NCI-H1694 (cell line): Measurements from ENCODE around the gene CCDC124.

Source experiments
- DNase-seq: peaks from one replicate; lab custom pipeline; 2025; lab: John Stamatoyannopoulos, UW

CCDC124 gene

DNA sequence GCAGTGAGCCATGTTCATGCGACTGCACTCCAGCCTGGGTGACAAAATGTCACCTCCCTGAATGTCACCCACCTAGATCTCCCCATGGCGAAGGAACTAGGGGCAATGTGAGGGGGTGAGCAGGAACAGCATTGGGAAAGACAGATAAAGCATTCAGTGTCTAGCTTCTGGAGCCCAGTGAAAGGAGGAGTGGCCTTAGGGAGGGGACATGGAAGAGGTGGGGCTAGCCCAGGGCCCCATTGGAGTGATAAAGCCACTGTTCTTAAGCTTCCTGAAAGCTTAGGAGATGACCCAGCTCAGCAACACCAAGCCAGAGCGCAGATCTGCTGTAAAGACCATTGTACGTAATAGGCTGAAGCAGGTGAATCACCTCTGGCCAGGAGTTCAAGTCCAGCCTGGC lies 21.1 kb downstream of the CCDC124 start:
- DNase-seq = no peak

DNA sequence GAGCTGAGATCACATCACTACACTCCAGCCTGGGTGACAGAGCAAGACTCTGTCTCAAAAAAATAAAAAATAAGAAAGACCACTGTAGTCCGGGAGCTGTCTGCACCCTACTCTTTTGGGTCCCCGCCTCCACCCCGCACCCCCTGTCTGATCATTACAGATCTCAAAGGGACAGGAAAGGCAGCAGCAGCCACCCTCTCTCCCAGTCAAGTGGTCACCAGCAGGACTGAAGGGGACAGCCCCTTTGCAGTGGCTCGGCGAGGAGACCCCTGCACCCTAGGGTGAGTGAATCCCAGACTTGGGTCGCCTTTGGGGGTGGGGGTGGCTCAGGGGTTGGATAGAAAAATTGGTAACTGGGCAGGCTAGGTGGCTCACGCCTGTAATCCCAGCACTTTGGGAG lies 21.6 kb downstream of the CCDC124 start:
- no peak for DNase-seq

DNA sequence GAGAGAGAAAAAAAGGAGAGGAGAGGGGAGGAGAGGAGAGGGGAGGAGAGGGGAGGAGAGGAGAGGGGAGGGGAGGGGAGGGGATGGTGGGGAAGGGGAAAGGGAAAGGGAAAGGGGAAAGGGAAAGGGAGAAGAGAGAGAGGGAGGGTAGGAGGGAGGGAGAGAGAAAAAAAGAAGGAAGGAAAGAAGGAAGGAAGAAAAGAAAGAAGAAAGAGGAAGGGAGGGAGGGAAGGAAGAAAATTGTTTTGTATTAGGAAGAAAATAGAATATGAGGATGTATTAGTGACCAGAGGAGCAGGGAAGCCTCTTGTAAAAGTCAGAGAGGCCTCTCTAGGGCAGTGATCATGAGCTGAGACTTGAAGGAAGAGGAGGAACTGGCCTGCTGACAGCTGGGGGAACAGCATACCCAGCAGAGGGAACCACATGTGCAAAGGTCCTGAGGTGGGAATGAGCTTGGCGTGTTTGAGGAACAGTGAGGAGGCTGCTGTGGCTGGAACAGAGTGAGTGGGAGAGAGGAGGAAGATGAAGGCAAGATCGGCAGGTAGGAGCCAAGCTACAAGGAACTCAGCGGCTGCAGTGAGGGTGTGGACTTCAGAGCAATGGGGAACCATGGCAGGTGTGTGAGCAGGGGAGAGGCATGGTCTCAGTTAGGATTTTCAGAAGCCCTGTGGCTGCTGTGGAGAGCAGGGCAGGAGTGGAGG lies 24.5 kb downstream of the CCDC124 start:
- DNase-seq = no peak

DNA sequence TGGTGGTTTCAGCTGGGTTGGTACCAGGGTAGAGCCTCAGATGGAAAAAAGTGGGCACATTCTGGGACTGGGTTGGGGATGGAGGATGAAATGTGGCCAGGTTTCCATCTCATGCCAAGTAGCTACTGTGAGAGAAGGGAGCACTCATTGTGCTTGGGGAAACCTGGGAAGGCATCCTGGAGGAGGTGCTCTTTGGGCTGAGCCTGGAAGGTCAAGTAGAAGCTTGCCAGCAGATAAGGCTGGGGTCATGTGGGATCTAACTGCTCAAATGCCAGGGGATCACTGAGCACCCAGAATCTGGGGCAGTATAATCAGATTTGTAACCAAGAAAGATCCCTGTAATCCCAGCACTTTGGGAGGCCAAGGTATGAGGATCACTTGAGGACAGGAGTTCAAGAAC lies 25.1 kb downstream of the CCDC124 start:
- no peak for DNase-seq

DNA sequence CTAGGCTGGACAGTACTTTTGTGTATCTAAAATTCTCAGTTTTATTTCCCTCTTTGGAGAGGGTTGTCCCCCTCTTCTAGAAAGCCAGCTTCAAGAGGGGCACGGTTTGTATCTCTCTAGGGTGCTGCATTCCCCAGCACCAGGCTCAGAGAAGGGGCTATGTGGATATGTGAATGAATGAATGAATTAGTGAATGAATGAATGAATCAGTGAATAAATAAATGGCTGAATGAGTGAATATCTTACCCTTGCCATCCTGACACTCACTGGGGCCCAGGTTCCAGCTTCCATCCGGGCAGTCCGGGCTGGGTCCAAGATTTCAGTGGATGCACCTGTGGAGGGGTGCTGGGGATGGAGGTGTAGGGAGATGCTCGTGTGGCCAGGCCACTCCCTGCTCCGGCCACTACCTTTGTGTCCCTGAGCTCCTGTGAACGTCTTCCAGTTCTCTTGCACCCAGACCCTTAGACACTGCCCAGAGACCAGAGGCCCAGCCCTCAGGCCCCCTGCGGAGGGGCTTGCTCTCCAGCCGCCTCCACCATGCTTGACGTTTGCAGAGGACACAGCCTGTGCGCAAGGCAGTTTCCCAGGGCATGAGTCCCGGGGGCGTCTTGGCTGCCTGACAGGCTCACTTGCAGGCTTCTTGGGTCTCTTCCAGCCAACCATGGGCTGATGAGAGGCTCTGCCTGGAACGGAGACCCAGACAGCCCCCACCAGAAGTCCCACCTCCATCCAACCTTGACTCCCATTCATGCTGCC lies 31.3 kb downstream of the CCDC124 start:
- no peak for DNase-seq

DNA sequence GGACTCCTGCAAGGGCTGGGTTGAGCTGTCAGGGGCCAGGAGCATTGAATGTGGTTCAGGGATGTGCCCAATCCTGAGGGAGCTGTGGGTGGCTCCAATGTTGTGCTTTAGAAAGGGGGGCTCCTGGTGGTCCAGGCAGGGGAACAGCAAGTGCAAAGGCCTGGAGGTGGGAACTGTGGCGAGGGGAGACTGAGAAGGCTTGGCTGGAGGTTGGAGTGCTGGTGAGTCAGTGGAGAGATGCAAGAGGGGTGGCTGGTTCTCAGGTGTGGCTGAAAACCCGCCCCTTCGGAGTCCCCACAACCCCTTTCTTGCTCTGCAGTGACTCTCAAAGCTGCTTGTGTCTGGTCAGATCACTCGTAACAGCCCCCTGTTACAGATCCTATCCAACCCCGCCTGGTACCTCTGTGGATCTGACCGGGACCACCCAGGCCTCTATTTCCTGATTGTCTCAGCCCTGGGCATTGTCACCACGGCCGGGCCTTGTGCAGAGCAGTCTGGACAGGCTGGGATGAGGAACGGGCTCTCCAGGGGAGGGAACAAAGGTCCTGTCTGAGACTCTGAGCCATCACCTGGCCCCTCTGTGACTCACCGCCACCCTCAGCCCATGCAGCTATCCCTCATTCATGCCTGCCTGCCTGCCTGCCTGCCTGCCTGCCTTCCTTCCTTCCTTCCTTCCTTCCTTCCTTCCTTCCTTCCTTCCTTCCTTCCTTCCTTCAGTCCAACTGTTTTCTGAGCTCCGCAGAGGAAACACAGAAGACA lies 32.7 kb downstream of the CCDC124 start:
- DNase-seq = no peak

DNA sequence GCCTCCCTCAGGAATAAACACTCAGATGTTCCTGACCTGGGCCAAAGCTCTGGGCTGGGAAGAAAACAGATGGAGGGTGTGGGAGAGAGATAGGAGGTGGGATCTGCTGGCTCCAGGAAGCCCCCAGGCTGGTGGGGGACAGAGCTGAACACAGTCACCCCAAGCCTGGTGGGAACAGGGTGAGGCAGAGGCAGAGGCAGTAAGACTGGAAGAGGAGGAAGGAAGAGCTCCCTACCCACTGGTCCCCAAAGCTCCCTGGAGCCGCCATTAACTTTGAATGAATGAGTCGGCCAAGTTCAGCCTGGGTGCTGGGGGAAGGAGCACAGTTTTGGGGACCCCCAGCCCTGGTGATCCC lies 33.3 kb downstream of the CCDC124 start:
- no peak for DNase-seq

DNA sequence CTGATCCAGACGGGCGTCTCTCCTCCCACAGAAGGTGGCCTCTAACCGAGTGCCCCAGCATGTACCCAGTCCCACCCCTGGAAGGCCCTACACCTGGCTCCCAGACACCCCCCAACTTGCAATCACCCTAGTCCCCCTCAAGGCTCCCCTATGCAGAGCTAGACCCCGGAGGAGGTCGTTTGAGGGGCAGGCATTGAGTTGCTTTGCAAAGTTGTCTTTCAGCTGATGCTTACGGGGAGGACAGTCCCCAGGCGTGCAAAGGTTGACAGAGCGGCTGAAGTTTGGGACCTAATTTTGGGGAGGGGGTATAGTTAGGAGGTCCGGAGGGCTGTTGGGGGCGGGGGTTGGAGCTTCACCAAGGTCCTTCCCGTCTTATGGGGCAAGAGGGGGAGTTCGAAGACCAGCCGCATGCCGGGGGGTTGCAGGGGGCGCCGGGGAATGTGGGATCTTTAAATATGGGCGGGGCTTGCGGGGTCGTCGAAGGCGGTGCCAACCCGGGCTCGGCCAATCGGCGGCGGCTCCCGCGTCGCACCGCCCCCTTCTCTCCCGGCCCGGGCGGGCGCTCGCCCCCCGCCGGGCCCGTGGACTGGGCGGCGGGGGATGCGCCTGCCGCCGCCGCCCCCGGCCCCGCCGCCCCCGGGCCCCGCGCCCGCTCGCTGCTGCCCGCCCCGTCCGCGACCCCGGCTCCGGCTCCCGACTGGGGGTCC lies 33.9 kb downstream of the CCDC124 start, which contains the start of gene KCNN1:
Gene KCNN1 (plus strand): TSS at position 558 of the 707 bp plus-strand sequence. CDS start 6,782 bp downstream, outside the sequence.
- no peak for DNase-seq

DNA sequence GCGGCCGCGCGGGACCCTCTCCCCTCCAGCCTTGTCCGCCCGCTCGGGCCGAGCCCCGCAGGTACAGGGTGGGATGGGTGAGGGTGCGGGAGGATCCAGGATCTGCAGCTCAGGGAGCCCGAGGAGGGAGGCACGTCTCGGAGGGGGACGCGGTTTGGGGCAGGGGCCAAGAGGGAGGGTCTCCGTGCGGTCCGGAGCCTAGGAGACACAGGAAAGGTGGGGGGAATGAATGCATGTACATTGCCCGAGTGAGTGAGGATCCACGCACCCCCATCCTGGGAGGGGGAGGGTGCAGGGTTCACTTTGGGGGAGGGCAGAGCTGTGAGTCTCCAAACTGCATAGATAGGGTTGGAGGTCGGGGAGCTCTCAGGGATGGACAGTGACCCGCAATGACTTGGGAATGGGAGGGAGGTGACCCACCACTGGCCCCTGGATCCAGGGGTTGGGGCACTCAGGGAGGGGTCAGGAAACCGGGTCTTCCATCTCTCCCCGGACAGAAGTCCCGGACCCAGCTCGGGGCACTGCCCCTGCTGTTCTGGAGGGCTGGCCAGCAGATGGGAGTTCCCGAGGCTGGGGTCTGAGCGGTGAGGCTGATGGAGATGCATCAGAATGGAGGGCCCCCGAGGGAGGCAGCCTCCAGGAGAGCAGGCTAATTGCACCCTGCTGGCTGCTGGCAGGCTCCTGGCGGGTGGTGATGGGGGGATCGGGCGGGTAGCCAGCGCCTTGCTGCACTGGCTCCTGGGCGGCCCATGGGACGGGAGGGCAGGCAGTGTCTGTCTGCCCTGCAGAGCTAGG lies 34.6 kb downstream of the CCDC124 start:
- no peak for DNase-seq

DNA sequence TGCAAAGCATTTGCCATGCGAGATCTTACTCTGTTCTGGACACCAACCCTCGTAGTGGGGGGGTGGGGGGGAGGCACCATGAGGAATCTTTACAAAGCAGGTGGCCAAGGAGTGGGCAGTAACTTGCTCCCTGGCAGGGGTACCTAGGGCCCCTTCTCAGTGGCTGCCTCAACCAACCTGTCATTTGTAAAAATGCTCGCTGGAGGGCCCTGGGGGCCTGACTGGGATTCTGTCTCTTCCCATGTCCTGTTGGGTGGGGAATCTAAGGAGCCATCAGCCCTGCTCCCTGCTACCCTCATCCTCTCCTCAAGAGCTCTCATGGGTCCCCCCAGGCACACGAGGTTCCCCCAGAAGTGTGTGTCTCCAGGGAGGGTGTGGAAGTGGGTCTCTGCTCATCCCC lies 35.5 kb downstream of the CCDC124 start:
- no peak for DNase-seq

DNA sequence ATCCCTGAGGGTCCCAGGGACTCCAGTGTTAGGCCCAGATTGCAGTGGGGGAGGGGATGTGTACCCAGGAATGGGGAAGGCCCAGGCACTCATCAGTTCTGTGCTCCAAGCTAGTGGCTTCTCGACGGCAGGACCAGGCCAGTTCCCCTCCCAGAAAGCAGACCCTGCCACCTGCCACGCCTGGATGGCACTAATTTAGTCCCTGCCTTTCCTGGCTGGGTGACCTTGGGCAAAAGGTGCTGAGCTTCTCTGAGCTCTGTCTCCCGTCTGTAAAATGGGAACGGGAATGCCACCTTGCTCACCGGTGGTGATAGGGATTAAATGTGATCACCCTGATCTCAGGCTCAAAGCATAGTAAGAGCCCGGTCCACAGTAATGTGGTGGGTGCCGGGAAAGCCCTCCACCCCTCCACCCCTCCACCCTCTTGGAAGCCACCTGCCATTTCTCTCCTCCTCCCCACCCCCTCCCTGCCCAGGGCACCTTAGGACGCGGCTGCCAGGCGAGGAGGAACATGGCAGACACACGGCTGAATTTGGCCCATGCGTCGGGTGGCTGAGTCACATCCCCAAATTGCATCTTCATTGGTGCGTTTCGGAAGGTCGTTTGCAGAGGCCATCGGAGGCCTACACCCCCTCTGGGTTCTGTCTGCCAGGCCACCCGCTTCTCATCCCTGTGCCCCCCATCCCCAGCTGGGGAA lies 36.4 kb downstream of the CCDC124 start:
- no peak for DNase-seq

DNA sequence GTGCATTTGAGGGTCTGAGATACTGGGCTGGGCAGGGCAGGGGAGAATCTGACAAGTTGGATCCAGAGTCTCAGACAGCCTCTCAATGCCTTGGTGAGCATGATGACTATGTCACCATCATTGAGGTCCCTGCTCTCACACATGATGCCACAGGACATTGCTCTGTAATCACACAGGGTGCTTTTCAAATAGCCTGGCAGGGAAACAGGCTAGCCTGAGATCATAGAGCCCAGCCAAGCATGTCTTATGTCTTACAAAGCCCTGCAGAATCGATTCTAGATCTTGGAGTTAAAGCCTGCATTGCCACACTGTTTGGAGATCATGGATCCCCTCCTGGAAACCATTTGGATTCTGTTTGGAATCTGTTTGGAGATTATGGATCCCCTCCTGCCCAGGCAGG lies 39.4 kb downstream of the CCDC124 start:
- no peak for DNase-seq

DNA sequence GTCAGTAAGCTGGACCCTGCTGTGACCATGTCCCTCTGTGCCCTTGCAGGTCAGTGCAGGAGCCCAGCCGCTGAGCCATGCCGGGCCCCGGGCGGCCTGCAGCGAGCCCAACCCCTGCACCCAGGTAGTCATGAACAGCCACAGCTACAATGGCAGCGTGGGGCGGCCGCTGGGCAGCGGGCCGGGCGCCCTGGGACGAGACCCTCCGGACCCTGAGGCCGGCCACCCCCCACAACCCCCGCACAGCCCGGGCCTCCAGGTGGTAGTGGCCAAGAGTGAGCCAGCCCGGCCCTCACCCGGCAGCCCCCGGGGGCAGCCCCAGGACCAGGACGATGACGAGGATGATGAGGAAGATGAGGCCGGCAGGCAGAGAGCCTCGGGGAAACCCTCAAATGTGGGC lies 40.9 kb downstream of the CCDC124 start:
- DNase-seq = no peak

DNA sequence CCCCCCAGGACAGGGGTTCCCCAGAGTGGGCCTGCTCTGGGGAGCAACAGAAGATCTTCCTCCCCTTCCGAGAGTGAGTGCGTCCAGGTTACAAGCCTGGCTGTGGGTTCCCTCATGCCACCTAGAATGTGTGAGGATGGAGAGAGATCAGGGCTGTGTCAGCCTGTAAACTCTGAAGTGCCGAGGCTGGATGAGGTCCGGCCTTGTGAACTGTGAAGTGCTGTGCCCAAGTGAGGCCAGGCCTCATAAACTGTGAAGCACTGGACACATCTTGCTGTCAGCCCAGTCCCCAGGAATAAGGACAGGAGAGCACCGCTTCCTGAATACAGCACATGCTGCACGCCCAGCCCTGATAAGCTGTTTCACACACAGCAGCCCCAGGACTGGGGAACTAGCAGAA lies 41.7 kb downstream of the CCDC124 start:
- no peak for DNase-seq

DNA sequence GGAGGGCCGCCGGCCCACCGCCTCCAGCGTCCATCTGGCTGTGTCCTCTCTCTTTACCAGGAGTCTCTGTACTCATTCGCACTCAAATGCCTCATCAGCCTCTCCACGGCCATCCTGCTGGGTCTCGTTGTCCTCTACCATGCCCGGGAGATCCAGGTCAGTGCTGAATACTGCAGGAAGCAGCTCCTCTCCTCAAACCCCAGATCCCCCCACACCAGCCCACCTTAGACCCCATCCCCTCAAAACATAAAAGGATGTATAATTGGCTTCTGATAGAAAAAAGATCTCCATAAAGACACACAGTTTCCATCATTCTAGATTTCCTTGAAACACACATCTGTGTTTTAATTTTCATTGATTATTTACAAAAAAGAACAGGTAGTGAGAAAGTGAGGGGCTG lies 42.2 kb downstream of the CCDC124 start:
- DNase-seq = no peak

DNA sequence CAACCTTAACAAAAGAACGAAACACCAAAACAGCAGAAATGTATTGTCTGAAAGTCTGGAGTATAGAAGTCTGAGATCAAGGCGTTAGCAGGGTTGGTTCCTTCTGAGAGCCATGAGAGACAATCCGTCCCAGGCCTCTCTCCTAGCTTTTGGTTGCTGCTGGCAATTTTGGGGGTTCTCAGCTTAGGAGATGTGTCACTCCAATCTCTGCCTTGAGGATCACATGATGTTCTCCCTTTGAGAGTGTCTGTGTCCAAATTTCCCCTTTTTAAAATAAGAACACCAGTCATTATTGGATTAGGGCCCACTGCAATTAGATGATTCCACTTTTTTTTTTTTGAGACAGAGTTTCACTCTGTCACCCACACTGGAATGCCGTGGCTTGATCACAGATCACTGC lies 44.2 kb downstream of the CCDC124 start:
- DNase-seq = no peak

DNA sequence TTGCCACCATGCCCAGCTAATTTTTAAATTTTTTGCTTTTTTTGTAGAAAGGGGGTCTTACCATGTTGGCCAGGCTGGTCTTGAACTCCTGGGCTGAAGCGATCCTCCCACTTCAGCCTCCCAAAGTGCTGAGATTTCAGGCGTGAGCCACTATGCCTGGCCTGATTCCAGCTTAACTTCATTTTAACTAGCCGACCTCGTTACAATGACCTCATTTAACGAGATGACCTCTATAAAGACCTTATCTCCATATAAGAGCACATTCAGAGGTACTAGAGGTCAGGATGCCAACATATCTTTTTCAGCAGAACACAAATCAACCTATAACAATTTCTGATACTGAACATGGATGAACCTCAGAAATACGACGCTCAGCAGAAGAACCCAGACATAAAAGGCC lies 44.7 kb downstream of the CCDC124 start:
- DNase-seq = no peak

DNA sequence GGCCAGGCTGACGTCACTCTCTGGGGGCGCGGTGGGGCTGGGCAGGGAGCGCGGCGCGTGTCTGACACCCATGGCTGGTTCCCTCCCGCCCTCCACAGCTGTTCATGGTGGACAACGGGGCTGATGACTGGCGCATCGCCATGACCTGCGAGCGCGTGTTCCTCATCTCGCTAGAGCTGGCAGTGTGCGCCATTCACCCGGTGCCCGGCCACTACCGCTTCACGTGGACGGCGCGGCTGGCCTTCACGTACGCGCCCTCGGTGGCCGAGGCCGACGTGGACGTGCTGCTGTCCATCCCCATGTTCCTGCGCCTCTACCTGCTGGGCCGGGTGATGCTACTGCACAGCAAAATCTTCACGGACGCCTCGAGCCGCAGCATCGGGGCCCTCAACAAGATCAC lies 48.8 kb downstream of the CCDC124 start:
- no peak for DNase-seq

DNA sequence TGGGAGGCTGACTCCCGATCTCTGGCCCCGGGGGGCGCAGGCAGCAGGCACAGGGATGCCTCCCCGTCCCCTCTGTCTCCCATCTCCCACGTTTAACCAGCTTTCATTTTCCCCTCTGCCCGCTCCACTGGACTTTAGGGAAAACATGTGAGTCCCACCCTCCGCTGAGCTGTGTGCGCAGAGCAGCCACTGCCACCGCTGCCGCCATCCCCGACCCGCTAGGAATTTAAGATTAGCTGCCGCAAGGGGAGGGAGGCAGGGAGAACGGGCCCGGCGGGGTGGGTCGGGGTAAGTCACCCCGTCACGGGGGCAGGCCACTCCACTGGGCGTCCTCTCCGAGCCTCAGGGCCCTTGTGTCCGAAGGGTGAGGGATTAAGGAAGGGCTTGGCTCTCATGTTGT lies 49.6 kb downstream of the CCDC124 start:
- no peak for DNase-seq

DNA sequence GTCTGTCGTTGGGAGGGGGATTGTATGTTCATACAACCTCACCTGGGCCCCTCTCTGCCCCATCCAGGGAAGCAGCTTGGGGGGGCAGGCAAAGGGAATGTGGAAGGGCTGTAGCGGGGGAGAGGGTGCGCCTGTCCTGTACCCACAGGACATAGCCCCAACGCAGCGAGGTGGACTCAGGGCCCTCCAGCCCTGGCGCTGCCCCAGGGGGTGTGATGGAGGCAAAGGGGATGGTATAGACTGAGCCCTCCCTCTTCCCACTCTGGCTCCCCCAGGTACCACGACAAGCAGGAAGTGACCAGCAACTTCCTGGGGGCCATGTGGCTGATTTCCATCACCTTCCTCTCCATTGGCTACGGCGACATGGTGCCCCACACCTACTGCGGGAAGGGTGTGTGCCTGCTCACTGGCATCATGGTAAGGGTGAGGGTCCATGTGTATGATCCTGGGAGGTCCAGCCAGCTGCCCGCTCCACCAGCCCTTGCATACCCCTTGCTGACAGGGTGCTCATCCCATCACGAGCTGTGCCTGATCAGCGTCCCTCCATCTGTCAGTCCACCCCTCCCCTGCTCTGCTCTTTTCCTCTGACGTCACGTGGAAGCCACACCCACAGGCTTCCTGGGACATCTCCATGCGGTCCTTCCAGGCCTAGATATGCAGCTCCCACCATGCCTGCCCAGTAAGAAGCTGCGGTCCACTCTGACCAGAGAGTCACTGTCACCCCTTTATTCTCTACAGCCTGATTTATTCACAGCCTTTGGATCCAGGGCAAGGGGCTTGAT lies 52.4 kb downstream of the CCDC124 start:
- DNase-seq = no peak
